Hepatocyte (in vitro differentiated cells): ENCODE measurements around the gene AIRE. TPM values are rescaled to one million over a fixed set of nuclear protein-coding genes. Genes with fewer than 3 reads are reported as not detected.

Experiments
- DNase-seq: peaks from one replicate; pipeline ENCODE4 v3.0.0-alpha.2; 2016; ENCODE audit warnings: low spot score
- H2AFZ ChIP-seq: fragments of 200-600 bp; sonication (generic); 2 replicates; pipeline ENCODE4 v1.6.0; 2016; ENCODE audit warnings: antibody characterized with exemption, mild to moderate bottlenecking
- H3K27ac ChIP-seq: fragments of 200-600 bp; sonication (generic); 2 replicates; pipeline ENCODE4 v1.5.1; 2016; ENCODE audit warnings: mild to moderate bottlenecking
- H3K27me3 ChIP-seq: fragments of 200-600 bp; sonication (generic); 2 replicates; pipeline ENCODE4 v1.6.1; 2016
- H3K36me3 ChIP-seq: fragments of 200-600 bp; sonication (generic); replicated peaks from 2 replicates; pipeline ENCODE4 v1.5.1; 2016; ENCODE audit warnings: low read depth; ENCODE audit not compliant: insufficient read depth
- H3K4me1 ChIP-seq: fragments of 200-600 bp; sonication (generic); 2 replicates; pipeline ENCODE4 v1.5.1; 2016; ENCODE audit warnings: mild to moderate bottlenecking, moderate library complexity; ENCODE audit not compliant: insufficient read depth
- H3K4me2 ChIP-seq: fragments of 200-600 bp; sonication (generic); 2 replicates; pipeline ENCODE4 v1.6.0; 2016
- H3K4me3 ChIP-seq: fragments of 200-600 bp; sonication (generic); 2 replicates; pipeline ENCODE4 v1.5.1; 2016; ENCODE audit warnings: mild to moderate bottlenecking
- H3K79me2 ChIP-seq: fragments of 200-600 bp; sonication (generic); 2 replicates; pipeline ENCODE4 v1.6.0; 2017; ENCODE audit warnings: mild to moderate bottlenecking
- H3K9me2 ChIP-seq: fragments of 200-600 bp; sonication (generic); replicated peaks from 2 replicates; pipeline ENCODE4 v1.6.0; 2017; ENCODE audit warnings: mild to moderate bottlenecking; ENCODE audit not compliant: insufficient read depth
- H3K9me3 ChIP-seq: fragments of 200-600 bp; sonication (generic); 2 replicates; pipeline ENCODE4 v1.5.1; 2016; ENCODE audit warnings: low read depth, mild to moderate bottlenecking
- H4K20me1 ChIP-seq: fragments of 200-600 bp; sonication (generic); 2 replicates; pipeline ENCODE4 v1.6.0; 2016; ENCODE audit warnings: mild to moderate bottlenecking; ENCODE audit not compliant: insufficient read depth, poor library complexity, severe bottlenecking
- CTCF ChIP-seq: fragments of 200-600 bp; sonication (generic); IDR thresholded peaks from 2 replicates; pipeline ENCODE4 v1.5.1; 2016; ENCODE audit warnings: antibody characterized with exemption, mild to moderate bottlenecking; ENCODE audit not compliant: poor library complexity
- EZH2 ChIP-seq: fragments of 200-600 bp; sonication (generic); IDR thresholded peaks from 2 replicates; pipeline ENCODE4 v1.6.1; 2016; ENCODE audit warnings: antibody characterized with exemption, mild to moderate bottlenecking, borderline replicate concordance
- EZH2phosphoT487 ChIP-seq: fragments of 200-600 bp; sonication (generic); IDR thresholded peaks from one replicate; pipeline ENCODE4 v1.6.1; 2018; ENCODE audit warnings: antibody characterized with exemption, mild to moderate bottlenecking, low read depth, moderate library complexity; ENCODE audit not compliant: unreplicated experiment, severe bottlenecking
- WGBS: methylation state at CpG from one replicate; pipeline ENCODE4 v1.1.6; 2016; ENCODE audit warnings: low lambda C conversion rate; ENCODE audit errors: missing lambda C conversion rate; 5-methylcytosine and 5-hydroxymethylcytosine counted together
- polyA plus RNA-seq: library from polyadenylated mRNA; unstranded; fragments of >200 nt; fragmentation: Nextera tagmentation; extraction: Ambion mirVana; gene quantifications from 2 replicates; pipeline ENCODE4 v1.2.1, GENCODE V29; 2016
- total RNA-seq: library from RNA; depleted of rRNA; stranded (reverse); fragments of >200 nt; gene quantifications from 2 replicates; pipeline ENCODE4 v1.2.3, GENCODE V29; 2014

AIRE gene
- total and polyA plus RNA-seq, 2 experiments from 2014 or later: 0.42 to 1.00 TPM

- no peak for DNase-seq
- WGBS: 91% methylated on average over 44 of the region's 45 CpGs
- Histone ChIP-seq H3K79me2 (no peaks in the 10 kb centered on the region), H4K20me1 (no peaks in the 10 kb centered on the region), H3K4me3 (no peak overlapping the region), H2AFZ (no peak overlapping the region), H3K27me3 (no peaks in the 10 kb centered on the region), H3K4me1 (peaks cover 9% of the 10 kb centered on the region), H3K4me2 (no peak overlapping the region), H3K36me3 (no peaks in the 10 kb centered on the region), H3K9me3 (no peaks in the 10 kb centered on the region), H3K27ac (no peak overlapping the region), H3K9me2 (no peaks in the 10 kb centered on the region)
- TF ChIP-seq CTCF: no peak
- TF ChIP-seq EZH2phosphoT487: no peak
- TF ChIP-seq EZH2: no peak
Measured at GRCh38 chr21:44333509-44334328, 48.0 kb downstream of the AIRE start.

DNA sequence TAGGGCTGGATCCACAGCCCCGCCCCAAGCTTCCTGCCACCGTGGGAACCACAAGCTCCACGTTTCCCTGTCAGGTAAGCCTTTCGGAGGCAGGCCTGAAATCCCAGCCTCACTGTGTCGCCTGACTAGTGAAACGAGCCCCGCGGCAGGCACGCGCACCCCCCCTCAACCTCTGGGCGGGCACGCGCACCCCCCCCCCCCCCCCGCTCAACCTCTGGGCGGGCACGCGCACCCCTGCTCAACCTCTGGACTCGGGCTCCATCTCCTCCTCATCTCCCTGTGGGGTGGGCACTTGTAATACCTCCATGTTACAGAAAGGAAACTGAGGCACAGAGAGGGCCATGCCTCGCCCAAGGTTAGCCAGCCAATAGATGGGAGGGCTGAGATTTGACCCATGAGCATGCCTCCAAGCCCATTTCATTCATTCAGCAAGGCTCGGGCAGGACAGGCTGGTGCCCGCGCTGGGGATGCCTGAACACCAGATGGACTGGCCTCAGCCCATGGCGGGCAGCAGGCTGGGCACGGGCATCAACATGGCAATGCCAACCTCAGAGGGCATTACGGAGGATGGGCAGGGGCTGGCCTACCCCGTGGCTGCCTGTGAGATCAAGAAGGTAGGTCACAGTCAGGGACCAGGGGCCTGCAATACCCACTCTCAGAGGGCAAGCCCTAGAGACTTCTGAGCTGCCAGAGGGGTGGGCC, 48.8 kb downstream of the AIRE start:
- Histone ChIP-seq H3K4me2 (no peak overlapping the region), H3K9me3 (no peaks in the 10 kb centered on the region), H3K4me3 (no peak overlapping the region), H3K9me2 (no peaks in the 10 kb centered on the region), H3K79me2 (no peaks in the 10 kb centered on the region), H4K20me1 (no peaks in the 10 kb centered on the region), H3K36me3 (no peaks in the 10 kb centered on the region), H3K27ac (no peak overlapping the region), H3K27me3 (no peaks in the 10 kb centered on the region), H3K4me1 (peaks cover 9% of the 10 kb centered on the region), H2AFZ (no peak overlapping the region)
- TF ChIP-seq EZH2: no peak
- TF ChIP-seq CTCF: no peak
- no peak for TF ChIP-seq EZH2phosphoT487
- WGBS: 95% methylated on average over 11 of the region's 26 CpGs
- DNase-seq: no peak

DNA sequence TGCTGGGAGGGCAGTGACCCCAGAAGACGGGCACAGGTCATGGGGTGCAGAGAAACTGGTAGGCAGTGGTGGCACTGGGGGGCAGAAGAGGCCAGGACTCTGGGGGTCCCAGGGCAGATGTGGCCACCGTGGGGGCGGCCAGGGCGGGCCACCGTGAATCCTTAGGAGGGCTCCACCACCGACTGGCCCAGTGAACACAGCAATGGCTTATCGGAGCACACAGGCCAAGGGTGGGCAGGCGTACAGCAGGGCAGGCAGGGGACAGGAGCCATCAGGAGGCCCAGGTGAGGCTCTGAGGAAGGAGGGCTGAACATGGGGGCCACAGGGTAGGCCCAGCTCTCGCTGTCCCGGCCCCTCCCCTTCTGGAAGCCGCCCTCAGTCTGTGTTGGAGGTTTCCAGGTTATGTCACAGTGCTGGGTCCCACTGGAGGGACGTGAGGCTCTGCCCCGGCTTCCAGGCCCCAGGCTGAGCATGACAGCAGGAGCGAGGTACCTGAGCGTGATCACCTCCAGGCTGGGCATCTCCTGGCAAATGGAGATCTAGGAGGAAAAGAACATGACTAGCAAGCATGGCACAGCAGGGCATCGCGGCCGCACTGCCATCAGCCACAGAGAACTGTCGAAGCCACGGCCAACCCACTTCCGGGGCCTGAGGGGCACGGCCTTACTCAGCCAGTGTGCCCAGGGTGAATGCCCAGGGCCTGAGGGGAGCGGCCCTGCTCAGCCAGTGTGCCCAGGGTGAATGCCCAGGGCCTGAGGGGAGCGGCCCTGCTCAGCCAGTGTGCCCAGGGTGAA, 49.8 kb downstream of the AIRE start:
- TF ChIP-seq CTCF (no peak), EZH2 (no peak), EZH2phosphoT487 (no peak)
- H3K9me3 ChIP-seq: no peaks in the 10 kb centered on the region
- H3K4me3 ChIP-seq: no peak overlapping the region
- H4K20me1 ChIP-seq: no peaks in the 10 kb centered on the region
- H2AFZ ChIP-seq: no peak overlapping the region
- no peak overlapping the region for H3K27ac ChIP-seq
- H3K36me3 ChIP-seq: no peaks in the 10 kb centered on the region
- H3K4me1 ChIP-seq: peaks cover 15% of the 10 kb centered on the region
- H3K27me3 ChIP-seq: no peaks in the 10 kb centered on the region
- H3K9me2 ChIP-seq: no peaks in the 10 kb centered on the region
- DNase-seq: no peak
- H3K79me2 ChIP-seq: no peaks in the 10 kb centered on the region
- 94% methylated on average over 20 of the region's 24 CpGs for WGBS
- H3K4me2 ChIP-seq: no peak overlapping the region
